ENCODE results near the gene NABP2. TPM values are rescaled to one million over a fixed set of nuclear protein-coding genes. Genes with fewer than 3 reads are reported as not detected.

Gene NABP2
- total RNA-seq, 1 donor from 2014 or later = 36.6 TPM

GRCh38 chr12:56197921-56198635 lies 26.1 kb upstream of the NABP2 start:
- Mint-ChIP-seq H3K9me3 (ENCODE audit: low read depth) (no peaks in the 10 kb centered on the region), H3K27ac (ENCODE audit: unreplicated experiment) (peak overlapping the region; percentile 91), H3K36me3 (ENCODE audit: low read depth) (no peaks in the 10 kb centered on the region), H3K4me1 (ENCODE audit: low read depth) (peaks cover 23% of the 10 kb centered on the region), H3K27me3 (ENCODE audit: low read depth) (no peaks in the 10 kb centered on the region), H3K4me3 (ENCODE audit: unreplicated experiment) (no peak overlapping the region)
- TF ChIP-seq CTCF (IDR thresholded peaks at IDR 0.05) = no peak
- DNase-seq (ENCODE audit: low spot score) = no peak

- Mint-ChIP-seq H3K4me1 (ENCODE audit: low read depth) (peaks cover 18% of the 10 kb centered on the region), H3K27ac (ENCODE audit: unreplicated experiment) (peak overlapping the region; percentile 3), H3K4me3 (ENCODE audit: unreplicated experiment) (no peak overlapping the region), H3K9me3 (ENCODE audit: low read depth) (no peaks in the 10 kb centered on the region), H3K27me3 (ENCODE audit: low read depth) (no peaks in the 10 kb centered on the region), H3K36me3 (ENCODE audit: low read depth) (no peaks in the 10 kb centered on the region)
- no peak for DNase-seq (ENCODE audit: low spot score)
- TF ChIP-seq CTCF (IDR thresholded peaks at IDR 0.05) = no peak
Measured at GRCh38 chr12:56198836-56199235, 25.3 kb upstream of the NABP2 start.

DNA sequence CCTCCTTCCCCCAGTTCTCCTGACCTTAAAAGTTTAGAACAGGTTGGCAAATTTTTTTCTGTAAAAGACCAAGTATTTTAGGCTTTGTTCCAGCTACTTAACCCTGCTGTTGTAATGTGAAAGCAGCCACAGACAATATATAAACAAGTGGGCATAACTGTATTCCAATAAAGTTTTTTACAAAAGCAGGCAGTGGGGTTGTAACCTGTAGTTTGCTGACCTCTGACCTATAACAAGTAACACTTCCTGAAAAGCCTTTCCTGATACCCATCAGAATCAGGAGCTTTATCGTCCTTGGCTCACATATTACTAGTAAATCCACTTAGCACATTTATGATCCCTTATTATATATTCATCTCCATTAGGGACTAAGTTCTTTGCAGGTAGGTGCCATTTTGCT lies 21.8 kb upstream of the NABP2 start:
- Mint-ChIP-seq H3K4me3 (ENCODE audit: unreplicated experiment) (no peak overlapping the region), H3K27me3 (ENCODE audit: low read depth) (no peaks in the 10 kb centered on the region), H3K27ac (ENCODE audit: unreplicated experiment) (no peak overlapping the region), H3K36me3 (ENCODE audit: low read depth) (peaks cover 22% of the 10 kb centered on the region), H3K9me3 (ENCODE audit: low read depth) (no peaks in the 10 kb centered on the region), H3K4me1 (ENCODE audit: low read depth) (peaks cover 10% of the 10 kb centered on the region)
- no peak for DNase-seq (ENCODE audit: low spot score)
- TF ChIP-seq CTCF (IDR thresholded peaks at IDR 0.05) = no peak

- H3K36me3 Mint-ChIP-seq (ENCODE audit: low read depth) = peaks cover 27% of the 10 kb centered on the region
Measured at GRCh38 chr12:56202838-56203237, 21.3 kb upstream of the NABP2 start.

DNA sequence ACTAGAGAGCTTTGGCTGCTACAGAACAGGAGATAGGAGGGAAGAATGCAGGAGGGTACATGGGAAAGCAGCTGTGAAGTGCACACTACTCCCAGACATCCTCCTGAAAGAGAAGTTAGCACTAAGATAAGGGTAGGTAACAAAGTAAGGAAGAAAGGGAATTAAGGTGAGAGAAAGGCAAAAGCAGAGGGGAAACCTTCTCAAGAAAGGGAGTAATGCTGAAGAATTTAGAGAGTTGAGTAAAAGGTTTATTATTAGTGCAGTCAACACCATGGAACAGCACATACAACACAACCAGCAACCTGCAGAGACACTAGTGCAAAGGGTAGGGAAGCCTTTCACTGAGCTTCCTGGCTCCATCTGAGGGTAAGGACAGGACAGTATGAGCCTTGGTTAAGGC lies 19.9 kb upstream of the NABP2 start:
- Mint-ChIP-seq H3K27ac (ENCODE audit: unreplicated experiment) (no peak overlapping the region), H3K27me3 (ENCODE audit: low read depth) (no peaks in the 10 kb centered on the region), H3K36me3 (ENCODE audit: low read depth) (peaks cover 31% of the 10 kb centered on the region), H3K4me1 (ENCODE audit: low read depth) (no peaks in the 10 kb centered on the region), H3K4me3 (ENCODE audit: unreplicated experiment) (no peak overlapping the region), H3K9me3 (ENCODE audit: low read depth) (no peaks in the 10 kb centered on the region)
- DNase-seq (ENCODE audit: low spot score) = no peak
- TF ChIP-seq CTCF (IDR thresholded peaks at IDR 0.05) = no peak

More at GRCh38 chr12:56202838-56203237, 21.3 kb upstream of the NABP2 start:
- Mint-ChIP-seq H3K9me3 (ENCODE audit: low read depth) (no peaks in the 10 kb centered on the region), H3K27ac (ENCODE audit: unreplicated experiment) (no peak overlapping the region), H3K27me3 (ENCODE audit: low read depth) (no peaks in the 10 kb centered on the region), H3K4me1 (ENCODE audit: low read depth) (peaks cover 6% of the 10 kb centered on the region), H3K4me3 (ENCODE audit: unreplicated experiment) (no peak overlapping the region)
- no peak for DNase-seq (ENCODE audit: low spot score)
- TF ChIP-seq CTCF (IDR thresholded peaks at IDR 0.05) = no peak
